BLaER1 treated with 17β-estradiol and CSF1 and Interleukin-3, amounts not matched to agents 10 nM and 100 nM (cell line): ENCODE data around the gene FILIP1.

Experiments used
- H3K27ac ChIP-seq, 11 experiments: shearing (Covaris generic); formaldehyde crosslinking; 2 replicates each; pipeline ENCODE4 v1.8.1; 2022
- H3K27me3 ChIP-seq, 11 experiments: shearing (Covaris generic); formaldehyde crosslinking; 2 replicates each; pipeline ENCODE4 v1.8.1; 2022
- H3K36me3 ChIP-seq, 11 experiments: shearing (Covaris generic); formaldehyde crosslinking; 2 replicates each; pipeline ENCODE4 v1.8.1; 2022
- H3K4me1 ChIP-seq, 10 experiments: shearing (Covaris generic); formaldehyde crosslinking; 2 replicates each; pipeline ENCODE4 v1.8.1; 2022
- H3K4me2 ChIP-seq, 11 experiments: shearing (Covaris generic); formaldehyde crosslinking; 2 replicates each; pipeline ENCODE4 v1.8.1; 2022
- H3K4me3 ChIP-seq, 10 experiments: shearing (Covaris generic); formaldehyde crosslinking; 2 replicates each; pipeline ENCODE4 v1.8.1; 2022
- H3K9ac ChIP-seq, 11 experiments: shearing (Covaris generic); formaldehyde crosslinking; 2 replicates each; pipeline ENCODE4 v1.8.1; 2022
- H3K9me3 ChIP-seq, 11 experiments: shearing (Covaris generic); formaldehyde crosslinking; replicated peaks in 1 of 11; 2 replicates each; pipeline ENCODE4 v1.8.1; 2022
- H4K20me1 ChIP-seq, 11 experiments: shearing (Covaris generic); formaldehyde crosslinking; 2 replicates each; pipeline ENCODE4 v1.8.1; 2022
- Cebpa-rat ChIP-seq, 11 experiments: shearing (Covaris generic); IDR thresholded peaks; 2 replicates each; pipeline ENCODE4 v1.8.1; 2022

The FILIP1 gene

GRCh38 chr6:75386050-75386770, 107.4 kb downstream of the FILIP1 start:
- Histone ChIP-seq H3K36me3 (no peaks in the 10 kb centered on the region), H3K9ac (no peak overlapping the region), H4K20me1 (no peaks in the 10 kb centered on the region), H3K4me2 (peak overlapping the region in 3 of 11 experiments; percentile 17 to 25 (median 20); a peak in 5 of 22 replicates), H3K27me3 (no peaks in the 10 kb centered on the region), H3K4me1 (peaks cover 0 to 8% (median 0%) of the 10 kb centered on the region in 10 experiments; a peak in 3 of 20 replicates), H3K9me3 (peaks cover 0 to 7% (median 0%) of the 10 kb centered on the region in 11 experiments; a peak in 5 of 22 replicates), H3K27ac (no peak overlapping the region; a peak in 1 of 22 replicates), H3K4me3 (no peak overlapping the region)
- TF ChIP-seq Cebpa-rat (IDR thresholded peaks at IDR 0.05): peak in 3 of 11 experiments; percentile 35 to 46 (median 40); a peak in 2 of 22 replicates

GRCh38 chr6:75384116-75384515, 109.5 kb downstream of the FILIP1 start:
- Histone ChIP-seq H3K27ac (no peak overlapping the region), H3K36me3 (no peaks in the 10 kb centered on the region), H3K4me2 (no peak overlapping the region), H3K9ac (no peak overlapping the region), H3K27me3 (no peaks in the 10 kb centered on the region), H3K4me1 (peaks cover 0 to 8% (median 0%) of the 10 kb centered on the region in 10 experiments; a peak in 3 of 20 replicates), H3K4me3 (no peak overlapping the region), H4K20me1 (no peaks in the 10 kb centered on the region), H3K9me3 (peaks cover 0 to 7% (median 0%) of the 10 kb centered on the region in 11 experiments; a peak in 5 of 22 replicates)
- no peak for TF ChIP-seq Cebpa-rat (IDR thresholded peaks at IDR 0.05)

- no peaks in the 10 kb centered on the region for H4K20me1 ChIP-seq
- H3K9ac ChIP-seq: no peak overlapping the region
- no peak for TF ChIP-seq Cebpa-rat (IDR thresholded peaks at IDR 0.05)
- no peak overlapping the region for H3K27ac ChIP-seq
- H3K9me3 ChIP-seq: peaks cover 0 to 7% (median 0%) of the 10 kb centered on the region in 11 experiments; a peak in 2 of 22 replicates
- no peak overlapping the region for H3K4me2 ChIP-seq
- H3K36me3 ChIP-seq: no peaks in the 10 kb centered on the region
- no peaks in the 10 kb centered on the region for H3K27me3 ChIP-seq
- H3K4me1 ChIP-seq: peaks cover 0 to 8% (median 0%) of the 10 kb centered on the region in 10 experiments; a peak in 3 of 20 replicates
- no peak overlapping the region for H3K4me3 ChIP-seq
Observed at GRCh38 chr6:75382634-75382900, 111.0 kb downstream of the FILIP1 start.

GRCh38 chr6:75381877-75382633, 111.5 kb downstream of the FILIP1 start:
- H3K36me3 ChIP-seq: no peaks in the 10 kb centered on the region
- no peaks in the 10 kb centered on the region for H3K27me3 ChIP-seq
- no peak overlapping the region for H3K4me3 ChIP-seq
- no peak overlapping the region for H3K4me2 ChIP-seq
- peaks cover 0 to 3% (median 0%) of the 10 kb centered on the region in 11 experiments; a peak in 2 of 22 replicates for H3K9me3 ChIP-seq
- H4K20me1 ChIP-seq: no peaks in the 10 kb centered on the region
- H3K9ac ChIP-seq: no peak overlapping the region
- no peak overlapping the region for H3K27ac ChIP-seq
- peaks cover 0 to 8% (median 0%) of the 10 kb centered on the region in 10 experiments; a peak in 3 of 20 replicates for H3K4me1 ChIP-seq
- no peak for TF ChIP-seq Cebpa-rat (IDR thresholded peaks at IDR 0.05)

DNA sequence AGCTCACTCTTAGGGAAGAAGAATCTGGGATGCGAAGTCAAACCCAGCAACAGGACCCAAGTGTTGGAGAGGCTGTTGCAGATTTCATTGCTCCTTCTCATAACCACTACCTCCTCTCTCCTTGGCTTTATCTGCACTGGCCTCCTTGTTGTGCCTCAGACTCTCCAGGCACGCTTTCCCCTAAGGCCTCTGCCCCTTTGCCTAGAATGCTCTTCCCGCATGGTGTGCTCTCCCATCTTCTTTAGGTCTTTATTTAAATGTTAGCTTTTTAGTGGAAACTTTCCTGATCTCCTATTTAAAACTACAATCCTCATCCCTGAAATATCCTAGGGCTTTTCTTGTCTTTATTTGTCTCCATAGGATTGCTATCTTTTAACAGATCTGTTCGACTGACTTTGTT, 114.1 kb downstream of the FILIP1 start:
- Histone ChIP-seq H3K9me3 (no peaks in the 10 kb centered on the region), H4K20me1 (no peaks in the 10 kb centered on the region), H3K36me3 (no peaks in the 10 kb centered on the region), H3K4me3 (no peak overlapping the region), H3K9ac (no peak overlapping the region), H3K27me3 (no peaks in the 10 kb centered on the region), H3K4me1 (0 out of 20 replicates have a peak, but pooled peaks cover 0 to 4% (median 0%) of the 10 kb centered on the region in 10 experiments), H3K27ac (no peak overlapping the region), H3K4me2 (no peak overlapping the region)
- no peak for TF ChIP-seq Cebpa-rat (IDR thresholded peaks at IDR 0.05)

DNA sequence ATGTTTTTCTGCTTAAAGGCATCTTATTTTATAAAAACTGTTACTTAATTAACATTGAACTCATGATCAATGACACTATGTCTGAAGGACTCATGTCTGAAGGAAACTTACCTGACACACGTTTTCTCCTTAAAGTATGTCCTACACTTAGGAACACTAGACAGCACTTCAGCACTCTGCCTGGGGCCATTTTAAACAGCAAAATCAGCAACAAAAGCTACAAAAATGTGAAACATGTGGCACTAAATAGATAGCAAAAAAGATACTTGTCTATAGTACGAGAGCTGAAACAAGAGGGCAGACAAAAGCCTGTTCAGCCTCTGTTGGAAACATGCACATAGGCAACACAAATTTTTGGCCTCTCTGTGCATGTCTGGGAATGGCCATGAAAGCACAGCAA, 115.5 kb downstream of the FILIP1 start:
- Histone ChIP-seq H3K9me3 (no peaks in the 10 kb centered on the region), H3K4me2 (no peak overlapping the region), H3K27me3 (no peaks in the 10 kb centered on the region), H3K4me3 (no peak overlapping the region), H3K9ac (no peak overlapping the region), H4K20me1 (no peaks in the 10 kb centered on the region), H3K36me3 (no peaks in the 10 kb centered on the region), H3K4me1 (0 out of 20 replicates have a peak, but pooled peaks cover 0 to 4% (median 0%) of the 10 kb centered on the region in 10 experiments), H3K27ac (no peak overlapping the region)
- TF ChIP-seq Cebpa-rat (IDR thresholded peaks at IDR 0.05): no peak

GRCh38 chr6:75377386-75377785, 116.2 kb downstream of the FILIP1 start:
- H3K27me3 ChIP-seq: no peaks in the 10 kb centered on the region
- H3K36me3 ChIP-seq: no peaks in the 10 kb centered on the region
- no peak overlapping the region for H3K4me2 ChIP-seq
- H3K27ac ChIP-seq: no peak overlapping the region
- 0 out of 20 replicates have a peak, but pooled peaks cover 0 to 4% (median 0%) of the 10 kb centered on the region in 10 experiments for H3K4me1 ChIP-seq
- no peak for TF ChIP-seq Cebpa-rat (IDR thresholded peaks at IDR 0.05)
- H3K4me3 ChIP-seq: no peak overlapping the region
- H3K9me3 ChIP-seq: no peaks in the 10 kb centered on the region
- no peak overlapping the region for H3K9ac ChIP-seq
- no peaks in the 10 kb centered on the region for H4K20me1 ChIP-seq

DNA sequence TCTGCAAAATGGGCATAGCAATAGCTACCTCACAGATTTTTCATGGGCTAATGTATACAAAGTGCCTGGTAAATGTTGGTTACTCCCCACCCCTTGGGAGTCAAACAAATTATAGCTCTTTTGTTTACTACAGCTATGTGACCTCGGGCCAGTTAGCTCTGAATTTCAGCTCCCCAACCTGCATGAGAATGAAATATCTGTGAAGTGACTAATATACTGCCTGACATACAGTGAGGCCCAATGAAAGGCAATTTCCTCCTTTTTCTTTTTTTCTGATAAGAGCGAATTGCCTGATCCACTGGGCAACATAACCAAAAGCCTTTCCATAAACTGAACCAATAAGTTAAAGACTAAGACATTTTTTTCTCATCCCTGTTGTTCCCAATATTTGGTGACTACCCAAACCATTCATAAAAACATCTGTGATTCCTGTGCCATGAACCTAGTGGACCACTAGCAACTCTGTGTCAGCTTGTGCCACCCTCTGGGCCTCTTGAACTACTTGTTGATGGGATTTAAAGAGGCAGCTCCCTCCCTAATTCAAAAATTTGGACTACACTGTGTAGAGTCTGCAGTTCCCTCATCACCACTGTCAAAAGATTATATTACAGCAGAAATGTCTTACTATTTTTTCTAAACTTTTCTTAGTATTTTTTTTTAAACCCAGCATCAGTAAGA, 117.1 kb downstream of the FILIP1 start:
- Histone ChIP-seq H3K4me3 (no peak overlapping the region), H3K27ac (no peak overlapping the region), H3K9ac (no peak overlapping the region), H3K4me1 (0 out of 20 replicates have a peak, but pooled peaks cover 0 to 4% (median 0%) of the 10 kb centered on the region in 10 experiments), H3K9me3 (no peaks in the 10 kb centered on the region), H3K27me3 (no peaks in the 10 kb centered on the region), H3K36me3 (no peaks in the 10 kb centered on the region), H3K4me2 (no peak overlapping the region), H4K20me1 (no peaks in the 10 kb centered on the region)
- TF ChIP-seq Cebpa-rat (IDR thresholded peaks at IDR 0.05): no peak

- 0 out of 20 replicates have a peak, but pooled peaks cover 0 to 4% (median 0%) of the 10 kb centered on the region in 10 experiments for H3K4me1 ChIP-seq
- H3K36me3 ChIP-seq: no peaks in the 10 kb centered on the region
- H4K20me1 ChIP-seq: no peaks in the 10 kb centered on the region
- H3K9ac ChIP-seq: no peak overlapping the region
- no peak overlapping the region for H3K4me3 ChIP-seq
- H3K27ac ChIP-seq: no peak overlapping the region
- H3K9me3 ChIP-seq: no peaks in the 10 kb centered on the region
- no peaks in the 10 kb centered on the region for H3K27me3 ChIP-seq
- no peak for TF ChIP-seq Cebpa-rat (IDR thresholded peaks at IDR 0.05)
- no peak overlapping the region for H3K4me2 ChIP-seq
Observed at GRCh38 chr6:75374961-75375400, 118.6 kb downstream of the FILIP1 start.
